NOMO-1 (cell line): Measurements from ENCODE around the gene ADAM22.

Source experiments
- DNase-seq, 2 experiments: peaks; one replicate each; lab custom pipeline; 2025; ENCODE audit not compliant: unreplicated experiment in 2 of 2; lab: John Stamatoyannopoulos, UW

Gene ADAM22

GRCh38 chr7:88205179-88205578 lies 271.1 kb downstream of the ADAM22 start:
- DNase-seq, result no peak

- no peak for DNase-seq
Measured at GRCh38 chr7:88206254-88206653, 272.2 kb downstream of the ADAM22 start.

DNA sequence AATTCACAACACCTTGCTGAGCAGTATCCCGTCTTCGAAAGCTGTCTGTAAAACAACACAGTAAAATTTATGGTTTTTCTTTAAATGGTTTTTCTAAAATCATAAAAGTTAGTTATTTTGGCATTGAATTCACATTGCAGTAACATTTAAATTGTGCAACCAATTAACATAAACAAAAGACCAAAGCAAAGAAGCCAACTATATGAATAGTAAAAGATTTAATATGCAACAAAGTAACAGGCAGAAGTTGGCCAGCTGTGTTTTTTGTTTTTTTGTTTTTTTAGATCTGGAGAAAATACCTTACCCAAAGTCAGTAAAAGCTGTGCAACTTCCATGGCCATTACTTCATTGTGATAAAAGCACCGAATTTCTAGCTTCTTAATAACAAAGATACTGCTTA lies 274.5 kb downstream of the ADAM22 start:
- DNase-seq, result no peak

DNA sequence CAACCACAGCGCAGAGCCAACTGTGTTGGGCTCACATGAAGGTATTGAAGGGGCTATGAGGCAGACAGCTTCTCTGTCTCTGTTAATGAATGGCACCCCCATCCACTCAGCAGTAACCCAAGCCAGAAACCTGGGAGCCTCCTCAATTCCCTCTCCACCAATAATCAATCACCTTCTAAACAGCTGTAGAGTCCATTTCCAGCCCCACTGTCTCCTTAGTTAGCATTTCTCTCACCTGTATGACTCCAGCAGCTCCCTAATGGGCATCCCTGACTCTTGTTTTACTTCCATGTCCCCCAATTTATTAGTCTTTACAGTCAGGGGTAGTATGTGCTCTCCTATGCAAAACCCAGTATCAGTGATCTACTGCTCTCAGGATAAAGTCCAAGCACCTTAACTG lies 278.9 kb downstream of the ADAM22 start:
- no peak for DNase-seq

DNA sequence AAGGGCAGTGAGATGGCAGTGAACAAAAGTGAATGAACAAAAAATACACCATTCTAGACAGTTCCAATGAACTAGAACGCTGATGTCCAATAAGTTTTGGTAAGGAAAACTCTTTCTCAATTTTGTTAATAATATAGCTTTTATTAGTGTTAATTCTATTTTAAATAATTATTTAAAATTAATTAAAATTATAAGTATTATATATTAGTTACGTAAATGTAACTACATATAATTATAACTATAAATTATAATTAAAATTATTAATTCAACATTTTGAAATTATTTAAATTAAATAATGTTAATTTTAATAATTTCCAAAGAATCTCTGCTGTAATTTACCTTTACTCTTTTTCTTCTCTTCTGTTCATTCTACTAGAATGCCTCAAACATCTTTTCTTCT lies 280.4 kb downstream of the ADAM22 start:
- DNase-seq, result no peak

DNA sequence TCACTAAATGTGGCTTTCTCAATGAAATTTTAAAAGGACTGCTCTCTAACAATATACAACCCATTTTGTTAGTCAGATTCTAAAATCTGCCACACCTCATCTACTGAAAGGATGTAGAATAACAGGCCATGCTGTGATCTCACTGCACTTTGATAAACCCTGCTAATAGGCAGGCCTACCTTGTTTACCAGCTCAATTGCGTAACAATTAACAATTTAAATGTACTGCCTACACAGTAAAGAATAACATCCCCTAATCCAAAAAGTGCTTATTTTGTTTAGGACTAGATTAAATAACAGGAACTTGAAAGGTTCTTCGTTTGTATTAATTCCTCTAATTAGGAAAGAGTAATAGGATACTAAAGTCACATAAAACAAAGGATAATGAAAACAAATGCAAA lies 281.2 kb downstream of the ADAM22 start:
- DNase-seq, result no peak

GRCh38 chr7:88216276-88216675 lies 282.2 kb downstream of the ADAM22 start:
- DNase-seq, result no peak

DNA sequence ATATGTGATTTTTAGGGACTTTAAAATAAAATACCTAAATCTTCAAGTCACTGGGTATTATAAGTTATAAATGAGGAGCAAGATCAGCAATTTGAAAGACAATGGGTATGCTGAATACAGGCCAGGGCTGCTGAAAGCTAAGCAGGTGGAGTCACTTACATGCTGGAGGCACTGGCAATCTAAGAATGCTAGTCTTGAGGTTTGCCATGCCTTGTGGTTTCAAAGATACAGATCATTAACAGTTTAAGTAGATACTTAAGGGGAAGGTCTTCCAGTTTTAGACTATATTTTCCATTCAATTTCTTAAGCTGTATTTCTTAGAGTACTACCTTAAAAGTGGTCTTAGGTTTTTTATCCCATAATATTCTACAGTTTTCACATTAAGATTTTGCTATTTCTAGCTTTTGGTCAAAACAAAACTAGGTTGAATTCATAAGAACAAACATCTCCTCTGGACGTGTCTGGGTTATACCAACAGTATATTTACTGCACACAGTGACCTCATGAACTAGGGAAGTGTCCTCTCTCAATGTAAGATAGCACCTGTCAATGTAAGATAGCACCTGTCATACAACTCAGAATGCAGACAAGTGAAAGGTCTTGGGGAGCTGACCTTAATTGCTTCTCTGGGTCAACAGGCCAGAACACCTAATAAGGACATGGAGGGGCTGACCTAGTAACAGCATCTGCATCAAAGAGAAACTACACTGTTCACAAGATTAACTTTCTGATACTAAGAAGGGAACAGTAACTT lies 283.8 kb downstream of the ADAM22 start:
- DNase-seq, result peak in 1 of 2 experiments; percentile 86

DNA sequence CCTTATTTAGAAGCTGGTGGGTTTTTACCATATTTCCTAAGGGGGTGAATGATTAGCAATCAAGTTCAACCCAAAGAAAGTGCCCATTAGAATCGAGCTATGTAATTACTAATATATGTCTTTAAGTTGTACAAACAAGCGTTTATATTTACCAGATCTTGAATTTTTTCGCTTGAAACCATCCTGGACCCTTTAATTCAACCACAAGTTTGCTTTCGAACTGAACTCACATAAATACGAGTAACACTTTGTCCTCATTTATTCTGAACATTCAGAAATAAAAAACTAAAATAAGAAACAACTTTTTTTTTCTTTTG lies 284.3 kb downstream of the ADAM22 start:
- peak in 1 of 2 experiments; percentile 55 for DNase-seq

GRCh38 chr7:88218836-88219605 lies 285.0 kb downstream of the ADAM22 start:
- DNase-seq, result peak; percentile 88 to 89

DNA sequence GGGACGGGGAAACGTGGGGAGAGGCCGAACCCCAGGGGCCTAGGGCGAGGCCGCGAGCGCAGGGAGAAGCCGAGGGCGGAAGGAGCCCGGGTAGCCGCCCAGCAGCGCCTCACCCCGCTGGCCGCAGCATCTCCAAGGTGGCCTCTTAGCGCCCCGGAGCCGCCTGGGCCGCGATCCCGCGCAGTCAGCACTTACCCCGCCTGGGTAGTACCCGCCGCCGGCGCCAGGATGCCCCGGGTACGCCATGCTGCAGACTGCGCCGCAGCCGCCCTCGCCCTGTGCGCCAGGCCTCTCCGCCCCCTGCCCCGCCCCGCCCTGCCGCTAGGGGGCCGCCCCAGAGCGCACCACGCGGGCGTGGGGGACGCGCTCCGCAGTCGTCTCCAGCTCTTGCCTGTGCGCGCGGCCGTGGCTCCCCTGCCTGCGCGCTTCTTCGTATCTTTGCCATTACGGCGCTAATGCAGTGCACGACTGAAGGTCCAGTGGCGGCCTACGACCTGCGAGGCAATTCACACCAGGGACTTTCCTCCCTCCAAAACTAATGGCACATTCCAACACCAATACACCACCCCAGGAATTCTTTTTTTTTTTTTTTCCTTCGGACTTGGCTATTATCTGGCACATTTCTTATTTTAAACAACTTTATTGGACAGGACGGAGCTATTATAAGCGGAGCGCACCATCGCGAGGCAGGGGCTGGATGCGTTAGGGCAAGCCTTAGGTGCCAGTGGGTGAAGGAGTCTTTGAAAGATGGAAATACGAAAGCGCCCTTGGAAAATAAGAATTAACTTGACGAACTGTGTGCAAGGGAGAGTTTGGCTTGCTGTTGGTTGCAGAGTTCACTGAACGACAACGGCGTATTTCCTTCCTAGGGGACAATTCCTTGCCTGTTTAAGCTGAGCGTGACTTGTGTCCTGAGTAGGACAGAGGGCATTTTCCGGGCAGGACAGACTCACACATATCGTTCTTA lies 286.0 kb downstream of the ADAM22 start, which contains the start of gene SRI:
SRI (minus strand) TSS at position 258 of the 967 bp plus-strand sequence; CDS start at position 246, 12 bp downstream.
- peak; percentile 97 to 99 for DNase-seq

DNA sequence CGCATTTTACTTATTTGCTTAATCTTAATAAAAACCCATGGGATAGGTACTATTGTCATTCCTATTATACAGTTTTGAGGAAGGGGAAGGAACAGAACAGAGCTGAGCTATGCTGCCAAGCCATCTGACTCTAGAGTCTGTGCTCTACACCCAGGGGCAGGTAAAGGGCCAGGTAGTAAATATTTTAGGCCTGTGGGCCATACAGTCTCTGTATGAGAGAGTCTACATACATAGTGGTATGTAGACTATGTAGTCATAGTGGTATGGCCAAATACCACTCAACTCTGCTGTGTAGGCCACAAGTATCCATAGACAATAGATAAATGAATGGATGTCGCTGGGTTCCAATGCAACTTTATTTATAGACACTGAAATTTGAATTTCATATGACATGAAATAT lies 289.2 kb downstream of the ADAM22 start:
- no peak for DNase-seq

GRCh38 chr7:88224601-88225275 lies 290.7 kb downstream of the ADAM22 start:
- DNase-seq, result peak; percentile 73 to 97

DNA sequence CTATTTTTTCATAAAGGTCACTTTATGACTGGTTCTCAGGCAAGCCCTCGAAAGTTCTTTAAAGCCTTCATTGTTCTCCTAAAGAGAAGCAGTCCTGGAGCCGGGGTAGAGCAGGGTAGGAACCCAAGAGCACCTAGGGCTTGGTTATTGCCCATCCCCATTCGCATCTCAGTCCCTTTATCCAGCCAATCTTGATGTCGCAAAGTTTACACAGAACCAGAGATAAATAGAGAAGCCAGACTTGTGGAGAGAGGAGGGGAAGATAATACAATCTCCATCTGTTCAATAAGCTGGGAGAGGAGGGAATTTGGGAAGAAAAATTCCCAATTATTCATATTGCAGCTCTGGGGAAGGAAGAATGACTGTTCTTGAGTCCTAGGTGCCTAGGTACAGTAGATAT lies 292.1 kb downstream of the ADAM22 start:
- DNase-seq, result no peak

DNA sequence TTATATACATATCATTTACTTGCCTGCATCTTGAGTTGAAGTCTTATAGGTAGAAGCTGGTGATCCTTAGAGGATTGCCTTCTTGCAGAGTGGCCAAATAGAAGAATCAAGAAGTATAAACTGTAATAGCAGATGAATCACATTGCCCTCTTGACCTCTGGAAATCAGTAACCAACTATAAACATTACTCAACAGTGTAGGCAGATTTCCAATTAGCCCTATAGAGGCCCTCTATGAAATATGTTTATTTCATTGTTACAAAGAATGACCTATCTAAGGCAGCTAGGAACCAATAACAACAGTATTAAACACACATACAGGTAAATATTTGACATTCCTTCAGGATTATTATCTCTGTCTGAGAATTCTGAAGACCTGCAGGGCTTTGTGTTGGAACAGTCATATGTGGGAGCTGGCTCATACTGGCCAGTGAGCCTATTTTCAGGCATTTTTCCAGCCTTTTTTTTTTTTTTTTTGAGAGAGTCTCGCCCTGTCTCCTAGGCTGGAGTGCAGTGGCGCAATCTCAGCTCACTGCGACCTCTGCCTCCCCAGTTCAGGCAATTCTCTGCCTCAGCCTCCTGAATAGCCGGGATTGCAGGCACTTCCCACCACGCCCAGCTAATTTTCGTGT lies 292.9 kb downstream of the ADAM22 start:
- peak; percentile 19 to 69 for DNase-seq

- DNase-seq, result no peak
Measured at GRCh38 chr7:88229302-88229995, 295.4 kb downstream of the ADAM22 start.

DNA sequence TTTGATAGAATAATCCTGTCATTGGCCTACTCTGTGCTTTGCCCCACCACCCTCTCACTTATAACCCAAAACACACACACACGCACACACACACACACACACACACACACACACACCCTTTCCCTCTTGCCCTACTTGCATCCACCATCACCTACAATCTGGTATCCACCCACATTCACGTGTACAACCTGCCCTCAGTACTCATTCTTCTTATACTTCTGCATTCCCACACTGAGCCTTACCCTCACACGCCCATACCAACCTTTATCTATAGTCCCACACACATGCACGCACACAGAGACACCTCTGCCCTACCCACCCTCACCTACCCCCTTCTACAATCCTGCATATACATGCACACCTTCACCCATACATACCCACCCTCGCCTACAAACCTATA lies 296.6 kb downstream of the ADAM22 start:
- no peak for DNase-seq

DNA sequence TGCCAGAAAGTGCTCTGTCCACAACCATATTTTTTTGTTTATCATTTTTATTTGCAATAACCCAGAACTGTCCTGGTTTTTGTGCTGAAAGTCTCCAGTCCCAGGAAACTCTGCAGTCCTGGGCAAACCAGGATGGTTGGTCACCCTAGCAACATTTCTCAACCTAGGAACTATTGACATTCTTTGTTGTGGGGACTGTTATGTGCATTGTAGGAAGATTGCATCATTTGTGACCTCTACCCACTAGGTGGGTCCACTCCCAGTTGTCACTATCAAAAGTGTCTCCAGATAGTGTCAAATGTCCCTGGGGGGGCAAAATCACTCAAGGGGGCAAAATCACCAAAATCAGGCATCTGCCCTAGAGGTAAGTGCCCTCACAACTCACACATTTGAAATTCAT lies 299.8 kb downstream of the ADAM22 start:
- no peak for DNase-seq

GRCh38 chr7:88239852-88240251 lies 305.8 kb downstream of the ADAM22 start:
- no peak for DNase-seq
